CD4-positive, alpha-beta T cell treated with Interleukin-4 for 4 hours (primary cell): Measurements from ENCODE around the gene SETD2.
"Not testable (repeated sequence)": the region's sequence is repeated elsewhere in the genome, so short reads cannot be mapped to it uniquely, and the experiment has no call there.

Experiments
- DNase-seq: peaks from one replicate; pipeline ENCODE4 v3.0.0-alpha.2; 2020

The SETD2 gene, protein sequence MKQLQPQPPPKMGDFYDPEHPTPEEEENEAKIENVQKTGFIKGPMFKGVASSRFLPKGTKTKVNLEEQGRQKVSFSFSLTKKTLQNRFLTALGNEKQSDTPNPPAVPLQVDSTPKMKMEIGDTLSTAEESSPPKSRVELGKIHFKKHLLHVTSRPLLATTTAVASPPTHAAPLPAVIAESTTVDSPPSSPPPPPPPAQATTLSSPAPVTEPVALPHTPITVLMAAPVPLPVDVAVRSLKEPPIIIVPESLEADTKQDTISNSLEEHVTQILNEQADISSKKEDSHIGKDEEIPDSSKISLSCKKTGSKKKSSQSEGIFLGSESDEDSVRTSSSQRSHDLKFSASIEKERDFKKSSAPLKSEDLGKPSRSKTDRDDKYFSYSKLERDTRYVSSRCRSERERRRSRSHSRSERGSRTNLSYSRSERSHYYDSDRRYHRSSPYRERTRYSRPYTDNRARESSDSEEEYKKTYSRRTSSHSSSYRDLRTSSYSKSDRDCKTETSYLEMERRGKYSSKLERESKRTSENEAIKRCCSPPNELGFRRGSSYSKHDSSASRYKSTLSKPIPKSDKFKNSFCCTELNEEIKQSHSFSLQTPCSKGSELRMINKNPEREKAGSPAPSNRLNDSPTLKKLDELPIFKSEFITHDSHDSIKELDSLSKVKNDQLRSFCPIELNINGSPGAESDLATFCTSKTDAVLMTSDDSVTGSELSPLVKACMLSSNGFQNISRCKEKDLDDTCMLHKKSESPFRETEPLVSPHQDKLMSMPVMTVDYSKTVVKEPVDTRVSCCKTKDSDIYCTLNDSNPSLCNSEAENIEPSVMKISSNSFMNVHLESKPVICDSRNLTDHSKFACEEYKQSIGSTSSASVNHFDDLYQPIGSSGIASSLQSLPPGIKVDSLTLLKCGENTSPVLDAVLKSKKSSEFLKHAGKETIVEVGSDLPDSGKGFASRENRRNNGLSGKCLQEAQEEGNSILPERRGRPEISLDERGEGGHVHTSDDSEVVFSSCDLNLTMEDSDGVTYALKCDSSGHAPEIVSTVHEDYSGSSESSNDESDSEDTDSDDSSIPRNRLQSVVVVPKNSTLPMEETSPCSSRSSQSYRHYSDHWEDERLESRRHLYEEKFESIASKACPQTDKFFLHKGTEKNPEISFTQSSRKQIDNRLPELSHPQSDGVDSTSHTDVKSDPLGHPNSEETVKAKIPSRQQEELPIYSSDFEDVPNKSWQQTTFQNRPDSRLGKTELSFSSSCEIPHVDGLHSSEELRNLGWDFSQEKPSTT (N-terminal part only)

DNA sequence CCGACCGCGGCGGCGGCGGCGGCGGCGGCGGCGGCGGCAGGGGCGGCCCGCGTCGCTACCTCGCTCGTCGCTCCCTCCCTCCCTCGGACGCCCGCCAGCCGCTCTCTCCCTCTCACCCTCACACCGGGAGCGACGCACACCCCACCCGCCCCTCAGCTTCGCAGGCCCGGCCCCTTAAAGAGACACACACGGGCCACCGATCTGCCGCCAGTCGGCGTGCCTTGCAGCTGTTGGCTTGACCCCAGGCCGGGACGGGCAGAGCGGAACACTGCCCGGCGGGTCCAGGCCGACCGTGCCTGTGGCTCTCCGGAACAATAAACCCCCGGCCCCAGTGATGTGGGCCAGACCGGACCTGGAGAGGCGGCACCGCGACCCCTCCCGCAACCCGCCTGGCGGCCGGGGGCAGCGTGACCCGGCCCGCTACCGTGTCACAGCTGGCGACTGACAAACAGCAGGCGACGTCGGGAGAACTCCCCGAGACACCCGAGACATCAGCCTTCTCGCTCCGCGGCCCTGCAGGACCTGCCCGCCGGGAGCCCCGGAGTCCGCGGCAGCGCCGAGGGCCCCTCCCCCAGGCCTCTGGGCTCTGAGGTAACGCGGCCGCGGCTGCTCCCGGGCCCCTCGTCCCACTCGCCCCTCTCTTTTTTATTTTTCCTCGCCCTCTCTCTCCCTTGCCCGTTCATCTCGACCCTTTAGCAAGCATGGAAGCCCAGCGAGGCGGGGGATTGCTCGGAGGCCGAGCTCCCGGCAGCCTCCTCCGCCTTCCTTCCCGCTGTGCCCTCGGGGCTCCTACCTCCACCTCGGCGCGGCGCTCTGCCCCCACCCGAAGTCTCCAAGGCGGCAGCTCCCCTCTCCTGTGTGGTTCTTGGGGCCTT is at the start of gene SETD2:
Gene SETD2 (minus strand): TSS at position 107 of the 875 bp plus-strand sequence. CDS start 189 bp downstream, outside the sequence.
- peak; percentile 87 for DNase-seq

DNA sequence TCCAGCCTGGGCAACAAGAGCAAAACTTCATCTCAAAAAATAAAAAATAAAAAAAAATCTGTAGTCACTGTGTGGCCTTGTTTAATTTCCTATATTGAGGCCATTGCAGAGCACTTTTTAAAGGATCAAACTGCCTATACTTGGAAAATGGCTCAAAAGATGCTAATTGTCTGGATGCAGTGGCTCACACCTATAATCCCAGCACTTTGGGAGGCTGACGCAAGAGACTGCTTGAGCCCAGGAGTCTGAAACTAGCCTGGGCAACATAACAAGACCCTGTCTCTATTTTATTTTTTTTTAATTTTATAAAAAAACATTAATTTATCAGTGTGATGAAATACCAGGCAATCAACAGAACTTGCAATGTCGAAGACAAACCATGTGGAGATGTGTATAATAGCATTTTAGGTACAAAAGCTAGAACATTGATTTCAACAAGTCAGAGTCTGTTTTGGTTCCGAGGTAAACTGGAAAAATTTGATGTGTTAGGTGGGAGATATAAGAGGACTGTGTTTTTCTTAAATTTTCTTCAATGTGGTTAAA is 47.0 kb upstream of the SETD2 start:
- no peak for DNase-seq

DNA sequence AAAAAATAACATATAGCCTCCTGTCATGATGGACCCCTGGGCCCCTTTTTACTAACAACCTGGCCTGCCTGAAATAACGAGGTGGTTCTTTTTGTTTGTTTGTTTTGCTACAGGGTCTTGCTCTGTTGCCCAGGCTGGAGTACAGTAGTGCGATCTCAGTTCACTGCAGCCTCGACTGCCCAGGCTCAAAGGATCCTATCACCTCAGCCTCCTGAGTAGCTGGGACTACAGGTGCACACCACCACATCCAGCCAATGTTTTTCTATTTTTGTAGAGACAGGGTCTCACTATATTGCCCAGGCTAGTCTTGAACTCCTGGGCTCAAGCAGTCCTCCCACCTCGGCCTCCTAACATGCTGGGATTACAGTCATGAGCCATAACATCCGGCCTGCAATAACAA is 42.1 kb upstream of the SETD2 start:
- DNase-seq = not testable (repeated sequence)

DNA sequence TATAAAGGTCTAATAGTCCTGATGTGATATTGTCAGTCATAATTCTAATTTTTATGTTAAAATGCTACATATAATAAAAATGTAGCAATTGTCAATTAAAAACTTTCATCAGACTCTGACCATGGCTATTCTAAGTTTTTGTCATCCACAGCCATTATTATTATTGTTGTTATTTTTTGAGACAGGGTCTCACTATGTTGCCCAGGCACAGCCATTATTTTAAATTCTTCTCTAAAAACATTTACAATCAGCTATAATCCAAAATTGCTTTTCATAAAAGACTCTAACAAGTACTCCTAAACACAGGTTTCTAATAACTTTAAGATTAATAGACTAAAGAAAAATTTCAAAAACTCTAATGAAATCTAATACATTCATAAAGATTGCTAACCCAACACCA is 41.0 kb upstream of the SETD2 start:
- no peak for DNase-seq

DNA sequence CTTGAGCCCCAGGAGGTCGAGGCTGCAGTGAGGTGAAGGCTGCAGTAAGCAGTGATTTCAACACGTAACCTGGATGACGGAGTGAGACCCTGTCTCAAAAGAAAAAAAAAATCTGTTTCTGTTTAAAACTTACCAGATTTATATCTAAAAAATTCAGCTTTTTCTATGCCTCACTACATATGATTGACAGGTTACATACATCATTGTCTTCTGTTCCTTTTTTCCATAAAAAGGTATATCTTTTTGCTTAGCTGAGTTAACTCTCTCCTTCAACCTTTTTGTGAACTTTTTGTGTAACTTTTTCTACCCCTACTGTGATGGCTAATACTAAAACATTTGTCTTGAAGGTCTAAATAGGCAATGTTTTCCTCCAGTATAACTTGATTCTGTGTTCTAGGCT is 38.6 kb upstream of the SETD2 start:
- no peak for DNase-seq

DNA sequence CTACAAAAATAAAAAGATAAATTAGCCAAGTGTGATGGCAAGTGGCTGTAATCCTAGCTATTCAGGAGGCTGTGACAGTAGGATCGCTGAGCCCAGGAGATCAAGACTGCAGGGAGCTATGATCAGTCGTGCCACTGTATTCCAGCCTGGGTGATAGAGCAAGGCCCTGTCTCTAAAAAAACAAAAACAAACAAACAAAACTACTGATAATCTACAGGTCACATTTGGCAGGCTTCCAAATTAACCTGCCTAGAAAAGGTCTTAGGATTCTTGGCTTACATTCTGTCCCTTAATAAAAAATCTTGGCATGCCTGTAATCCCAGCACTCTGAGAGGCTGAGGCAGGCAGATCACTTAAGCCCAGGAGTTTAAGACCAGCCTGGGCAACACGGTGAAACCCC is 33.4 kb upstream of the SETD2 start:
- DNase-seq = no peak

DNA sequence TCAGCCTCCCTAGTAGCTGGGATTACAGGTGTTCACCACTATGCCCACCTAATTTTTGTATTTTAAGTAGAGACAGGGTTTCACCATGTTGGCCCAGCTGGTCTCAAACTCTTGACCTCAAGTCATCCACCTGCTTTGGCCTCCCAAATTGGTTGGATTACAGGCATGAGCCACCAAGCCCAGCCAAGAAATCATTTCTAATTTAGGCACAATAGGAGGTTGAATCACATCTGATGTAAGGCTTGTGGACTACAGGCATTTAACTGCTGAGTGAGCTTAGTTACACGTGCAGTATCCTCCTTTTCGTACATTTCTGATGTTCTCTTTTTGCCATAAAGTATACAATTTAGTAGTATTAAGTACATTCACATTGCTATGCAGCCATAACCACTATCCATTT is 31.1 kb upstream of the SETD2 start:
- no peak for DNase-seq

DNA sequence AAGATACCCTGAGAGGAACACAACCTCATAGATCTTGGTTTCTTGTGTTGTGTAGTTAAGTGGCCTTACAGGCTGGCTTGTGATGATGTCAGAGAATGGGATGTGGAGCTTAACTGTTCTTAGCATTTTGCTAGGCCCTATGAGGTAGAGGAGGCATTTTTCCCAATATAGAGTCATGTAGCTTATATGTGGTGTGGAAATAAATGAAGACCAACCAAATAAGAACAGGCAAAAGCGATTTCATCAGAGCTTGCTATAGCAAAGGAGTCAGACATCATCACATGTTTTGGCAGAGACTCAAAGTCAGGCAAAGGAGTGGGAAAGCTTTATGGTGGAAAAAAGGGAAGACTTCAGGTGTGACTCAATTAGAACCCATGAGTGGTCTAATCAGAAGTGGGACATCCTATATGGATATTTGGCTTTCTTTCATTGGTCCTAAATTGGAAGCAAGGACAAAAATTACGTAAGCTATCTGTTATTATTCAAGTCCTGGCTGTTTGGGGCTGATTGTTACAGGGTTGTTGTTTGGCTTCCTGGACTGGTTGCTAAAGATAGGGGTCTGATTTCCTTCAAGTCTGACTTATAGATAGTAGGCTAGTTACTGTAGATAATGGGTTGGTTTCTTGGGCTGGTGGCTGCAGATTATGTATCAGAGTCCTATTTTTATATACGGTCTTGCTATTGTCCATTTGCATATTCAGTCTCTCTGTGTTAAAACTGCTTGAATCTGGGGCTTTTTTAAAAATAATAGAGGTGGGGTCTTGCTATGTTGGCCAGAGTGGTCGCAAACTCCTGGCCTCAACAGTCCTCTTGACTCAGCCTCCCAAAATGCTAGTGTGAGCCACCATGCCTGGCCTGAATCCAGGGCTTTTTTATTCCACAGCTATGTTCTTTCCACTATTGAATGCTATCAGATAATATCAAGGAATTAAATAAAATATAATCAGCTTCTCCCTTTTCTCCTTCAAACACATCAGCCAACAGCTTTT is 30.3 kb upstream of the SETD2 start:
- no peak for DNase-seq

DNA sequence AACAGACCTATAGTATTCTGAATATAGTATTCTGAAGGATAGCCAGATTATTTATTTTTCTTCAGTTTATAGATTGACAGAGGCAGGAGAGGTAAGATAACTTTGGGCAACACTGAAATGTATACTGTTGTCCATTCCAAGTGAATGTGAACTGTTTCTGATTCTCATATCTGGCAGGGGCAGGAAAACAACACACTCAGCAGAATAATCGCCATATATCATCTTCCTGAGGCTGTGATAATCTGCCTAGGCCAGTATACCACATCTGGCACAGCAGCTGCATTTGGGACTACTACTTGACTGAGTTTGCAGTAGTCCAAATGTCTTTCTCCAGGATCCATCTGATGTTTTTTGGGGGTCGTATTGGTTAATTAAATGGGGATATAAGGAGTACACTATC is 22.4 kb upstream of the SETD2 start:
- DNase-seq = no peak

DNA sequence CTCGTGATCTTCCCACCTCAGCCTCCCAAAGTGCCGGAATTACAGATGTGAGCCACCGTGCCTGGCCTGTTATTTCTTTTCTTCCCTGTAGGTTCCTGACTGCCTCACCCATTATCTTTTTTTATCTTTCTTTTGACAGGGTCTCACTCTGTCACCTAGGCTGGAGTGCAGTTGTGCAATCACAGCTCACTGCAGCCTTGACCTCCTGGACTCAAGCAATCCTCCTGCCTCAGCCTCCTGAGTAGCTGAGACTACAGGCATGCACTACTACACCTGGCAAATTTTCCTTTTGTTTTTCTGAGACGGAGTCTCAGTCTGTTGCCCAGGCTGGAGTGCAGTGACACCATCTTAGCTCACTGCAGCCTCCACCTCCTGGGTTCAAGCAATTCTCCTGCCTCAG is 17.8 kb upstream of the SETD2 start:
- not testable (repeated sequence) for DNase-seq

DNA sequence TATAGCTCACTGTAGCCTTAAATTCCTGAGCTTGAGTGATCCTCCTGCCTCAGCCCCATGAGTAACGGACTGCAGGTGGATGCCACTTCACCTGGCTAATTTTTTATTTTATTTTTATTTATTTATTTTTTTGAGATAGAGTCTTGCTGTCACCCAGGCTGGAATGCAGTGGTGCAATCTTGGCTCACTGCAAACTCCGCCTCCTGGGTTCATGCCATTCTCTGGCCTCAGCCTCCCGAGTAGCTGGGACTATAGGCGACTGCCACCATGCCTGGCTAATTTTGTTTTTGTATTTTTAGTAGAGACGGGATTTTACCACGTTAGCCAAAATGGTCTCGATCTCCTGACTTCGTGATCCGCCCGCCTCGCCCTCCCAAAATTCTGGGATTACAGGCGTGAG is 16.1 kb upstream of the SETD2 start:
- DNase-seq = not testable (repeated sequence)

DNA sequence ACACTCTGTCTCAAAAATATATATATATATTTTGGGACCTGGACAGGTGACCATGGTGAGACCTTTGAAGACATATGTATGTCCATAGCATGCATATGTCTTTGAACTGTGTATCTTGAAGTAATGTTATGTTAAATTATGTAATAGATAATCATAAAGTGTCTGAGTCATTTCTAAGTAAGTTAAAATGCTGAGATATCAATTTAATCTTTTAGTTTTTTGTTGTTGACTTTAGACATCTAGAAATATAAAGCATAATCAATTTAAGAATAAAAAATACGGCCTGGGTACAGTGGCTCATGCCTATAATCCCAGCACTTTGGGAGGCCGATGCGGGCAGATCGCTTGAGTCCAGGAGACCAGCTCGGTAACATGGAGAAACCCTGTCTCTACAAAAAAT is 12.7 kb upstream of the SETD2 start:
- no peak for DNase-seq

DNA sequence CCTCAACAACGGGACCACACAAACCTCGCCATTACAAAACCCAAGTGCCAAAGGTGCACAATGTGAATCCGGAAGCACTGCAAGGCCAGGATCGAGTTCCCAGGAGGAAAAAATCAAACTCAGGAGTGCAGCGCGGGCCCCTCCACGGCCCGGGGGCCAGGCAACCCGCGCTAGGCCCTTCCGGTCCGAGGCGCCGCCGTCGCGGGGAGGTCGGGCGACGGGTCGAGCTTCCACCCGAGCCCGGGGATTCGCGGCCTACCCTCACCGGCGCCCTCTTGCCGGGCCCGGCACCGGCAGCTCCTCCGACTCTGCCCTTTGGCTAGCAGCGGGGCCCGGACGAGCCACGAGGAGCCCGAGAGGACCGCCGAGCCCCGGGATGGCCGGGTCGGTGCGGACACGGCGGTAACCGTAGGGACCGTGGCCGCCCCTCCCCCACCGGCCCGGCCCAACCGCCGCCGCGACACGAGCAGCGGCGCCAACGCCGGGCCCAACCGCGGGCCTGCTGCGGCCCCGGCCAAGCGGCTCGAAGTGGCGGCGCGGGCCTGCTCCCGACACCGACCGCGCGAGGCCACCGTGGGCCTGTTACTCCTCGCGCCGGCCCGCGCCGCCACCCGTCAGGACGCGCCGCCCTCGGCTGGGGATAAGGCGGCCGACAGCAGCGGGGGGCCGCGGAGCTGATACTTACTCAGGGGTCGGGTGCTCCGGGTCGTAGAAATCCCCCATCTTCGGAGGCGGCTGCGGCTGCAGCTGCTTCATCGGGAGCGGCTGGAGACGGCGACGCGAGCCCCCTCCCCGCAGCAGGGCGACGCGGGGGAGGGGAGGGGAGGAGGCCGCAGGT is 525 bp downstream of the SETD2 start:
- no peak for DNase-seq

DNA sequence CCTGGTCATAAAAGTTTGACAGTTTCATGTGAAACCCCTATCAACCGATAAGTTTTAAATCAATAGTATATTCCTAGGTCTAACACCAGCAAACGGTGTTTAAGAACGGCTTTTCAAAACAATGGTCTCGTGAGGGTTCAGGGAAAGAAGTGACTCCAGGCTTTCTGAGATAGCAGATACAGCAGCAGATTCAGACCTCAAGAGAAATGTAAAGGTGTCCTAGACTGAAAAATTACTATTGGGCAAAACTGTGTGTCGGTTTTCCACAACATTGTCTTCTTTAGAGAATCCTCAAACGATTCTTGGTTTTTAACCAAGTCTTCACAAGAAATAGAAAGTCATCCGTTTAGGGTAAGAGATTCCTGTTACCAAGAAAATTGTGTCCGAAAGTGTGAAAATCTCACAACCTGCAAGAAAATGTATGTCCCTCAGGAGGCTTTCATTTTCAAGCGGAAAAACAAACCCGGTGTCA is 1.2 kb downstream of the SETD2 start:
- DNase-seq = peak; percentile 65

DNA sequence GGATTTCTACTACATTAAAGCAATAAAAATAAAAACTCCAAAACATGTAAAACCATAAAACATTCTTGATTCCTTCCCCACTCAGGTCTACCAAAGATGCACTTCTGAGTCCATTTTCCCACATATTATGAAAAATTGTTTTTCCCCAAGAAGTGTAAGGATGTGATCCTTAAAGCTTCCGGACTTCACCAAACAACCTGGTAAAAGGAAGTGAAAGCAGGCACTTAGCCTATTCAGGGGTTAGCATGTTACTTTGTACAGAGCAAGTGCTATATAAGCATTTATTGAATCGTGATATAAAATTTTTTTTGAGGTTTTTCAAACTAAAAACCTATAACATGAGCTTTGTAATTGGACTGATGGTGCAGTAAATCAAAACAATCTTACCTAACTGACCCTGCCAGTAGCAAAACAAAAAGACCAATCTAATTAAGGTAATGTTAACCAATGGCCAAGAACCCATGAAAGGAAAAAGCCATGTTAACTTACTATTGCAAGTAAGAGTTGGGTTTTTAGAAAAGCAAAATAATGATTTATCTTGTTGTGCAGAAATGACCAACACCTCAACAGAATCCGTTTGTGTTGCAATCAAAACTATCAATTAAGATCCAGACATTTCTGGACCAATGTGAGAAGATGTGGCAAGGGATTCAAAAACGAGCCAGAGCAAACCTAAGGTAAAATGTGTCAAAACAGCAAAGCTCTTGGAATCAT is 1.8 kb downstream of the SETD2 start:
- no peak for DNase-seq

DNA sequence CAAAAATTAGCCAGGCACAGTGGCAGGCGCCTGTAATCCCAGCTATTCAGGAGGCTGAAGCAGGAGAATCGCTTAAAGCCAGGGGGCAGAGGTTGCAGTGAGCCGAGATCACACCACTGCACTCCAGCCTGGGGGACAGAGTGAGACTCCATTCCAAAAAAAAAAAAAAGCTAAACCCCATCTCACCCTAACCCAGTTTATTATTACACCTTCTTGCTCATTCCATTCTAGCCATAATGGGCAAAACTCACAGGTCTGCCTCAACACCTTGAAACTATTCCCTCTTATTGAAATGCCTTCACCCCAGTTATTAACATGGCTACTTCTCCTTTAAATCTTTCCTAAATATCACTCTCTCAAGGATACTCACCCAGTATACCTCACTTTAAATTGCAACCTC is 4.1 kb downstream of the SETD2 start:
- no peak for DNase-seq

DNA sequence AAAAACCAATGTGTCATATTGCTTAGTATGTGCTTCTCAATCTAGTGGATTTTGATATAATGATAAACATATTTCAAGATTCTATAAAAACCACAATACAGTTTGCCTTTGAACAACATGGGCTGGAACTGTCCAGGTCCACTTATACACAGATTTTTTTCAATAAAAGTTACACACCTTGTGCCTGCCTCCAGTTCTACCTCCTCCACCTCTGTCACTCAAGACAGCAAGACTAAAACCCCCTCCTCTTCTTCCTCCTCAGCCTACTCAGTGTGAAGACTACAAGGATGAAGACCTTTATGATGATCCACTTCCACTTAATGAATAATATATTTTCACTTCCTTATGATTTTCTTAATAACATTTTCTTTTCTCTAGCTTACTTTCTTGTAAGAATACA is 5.7 kb downstream of the SETD2 start:
- DNase-seq = no peak

DNA sequence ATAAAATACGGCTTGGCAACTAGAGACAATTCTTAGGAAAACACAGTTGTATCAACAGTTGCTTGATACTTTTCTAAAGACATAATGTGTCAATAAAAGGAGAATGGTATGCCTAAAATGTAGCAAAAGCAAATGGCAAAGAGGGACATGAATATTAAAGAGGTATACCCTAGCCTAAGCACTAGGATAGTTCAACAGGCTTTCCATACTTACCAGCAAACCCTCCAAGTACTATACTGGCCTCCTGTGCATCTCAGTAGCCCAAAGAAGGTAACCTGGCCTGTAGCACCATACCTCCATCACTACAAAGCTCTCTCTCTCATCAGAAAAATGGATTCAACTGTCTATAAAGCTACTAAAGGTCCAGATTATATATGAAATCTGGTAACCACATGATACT is 7.5 kb downstream of the SETD2 start:
- DNase-seq = no peak

DNA sequence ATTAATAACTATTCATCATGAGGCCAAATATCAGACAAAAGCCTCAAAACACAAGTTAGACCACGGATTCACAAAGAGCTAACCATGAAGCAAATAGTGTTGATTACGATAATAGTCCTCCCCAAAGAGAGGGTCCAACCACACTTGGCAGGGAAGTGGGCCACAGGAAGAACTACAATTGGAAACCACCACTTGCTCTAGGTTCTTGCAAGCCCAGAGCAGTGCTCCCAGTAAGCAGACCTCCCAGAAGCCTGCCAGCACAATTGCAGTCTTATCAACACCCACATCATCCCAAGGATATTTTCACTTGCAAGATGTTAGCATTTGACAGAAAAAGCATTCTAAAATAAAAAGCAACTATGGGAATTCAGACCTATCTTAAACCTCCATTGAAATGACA is 11.3 kb downstream of the SETD2 start:
- no peak for DNase-seq
